GM21529 (cell line): Measurements from ENCODE around the gene ACSS1.
A peak's percentile ranks its signal among the peaks of the same experiment; 100 is the strongest.

Experiments
- ATAC-seq: cut with Tn5 transposase; IDR thresholded peaks from one replicate; pipeline ENCODE4 v1.9.1; 2021; ENCODE audit not compliant: unreplicated experiment

The ACSS1 gene

GRCh38 chr20:25061103-25061799 lies 3.3 kb upstream of the ACSS1 start:
- no peak for ATAC-seq

- ATAC-seq, result no peak
These were observed 2.0 kb upstream of the ACSS1 start for GRCh38 chr20:25059866-25060465.

- no peak for ATAC-seq
These were observed 1.2 kb upstream of the ACSS1 start for GRCh38 chr20:25058847-25059810.

GRCh38 chr20:25057234-25058050 lies 497 bp downstream of the ACSS1 start:
- ATAC-seq, result peak; percentile 38

- ATAC-seq, result no peak
These were observed 1.2 kb downstream of the ACSS1 start for GRCh38 chr20:25056690-25057233.

- no peak for ATAC-seq
These were observed 2.0 kb downstream of the ACSS1 start for GRCh38 chr20:25055711-25056495.

- ATAC-seq, result no peak
These were observed 2.8 kb downstream of the ACSS1 start for GRCh38 chr20:25054995-25055629.

- no peak for ATAC-seq
These were observed 3.7 kb downstream of the ACSS1 start for GRCh38 chr20:25054096-25054820.

GRCh38 chr20:25053255-25054031 lies 4.5 kb downstream of the ACSS1 start:
- ATAC-seq, result no peak

- ATAC-seq, result no peak
These were observed 5.4 kb downstream of the ACSS1 start for GRCh38 chr20:25052255-25053194.

- no peak for ATAC-seq
These were observed 6.4 kb downstream of the ACSS1 start for GRCh38 chr20:25051386-25052155.

GRCh38 chr20:25050501-25051350 lies 7.2 kb downstream of the ACSS1 start:
- ATAC-seq, result no peak

- ATAC-seq, result no peak
These were observed 7.9 kb downstream of the ACSS1 start for GRCh38 chr20:25050082-25050481.

GRCh38 chr20:25049261-25050060 lies 8.5 kb downstream of the ACSS1 start:
- ATAC-seq, result no peak
